Mucosa of gallbladder (tissue), 1 donor: Measurements from ENCODE around the gene UBTF. TPM values are rescaled to one million over a fixed set of nuclear protein-coding genes. Genes with fewer than 3 reads are reported as not detected.
A peak's percentile ranks its signal among the peaks of the same experiment; 100 is the strongest.

Experiments
- DNase-seq: peaks from one replicate; pipeline ENCODE4 v3.0.0-alpha.2; 2020; ENCODE audit warnings: low spot score
- total RNA-seq: library from RNA; stranded (reverse); gene quantifications from one replicate; pipeline ENCODE4 v1.2.1, GENCODE V29; 2021
- donor health status: DM: no; HTN: no; CAD: no.

Gene UBTF
- total RNA-seq, 1 donor from 2014 or later = 95.6 TPM

- DNase-seq = peak; percentile 38
These were observed 20.5 kb downstream of the UBTF start for GRCh38 chr17:44198721-44199552.

DNA sequence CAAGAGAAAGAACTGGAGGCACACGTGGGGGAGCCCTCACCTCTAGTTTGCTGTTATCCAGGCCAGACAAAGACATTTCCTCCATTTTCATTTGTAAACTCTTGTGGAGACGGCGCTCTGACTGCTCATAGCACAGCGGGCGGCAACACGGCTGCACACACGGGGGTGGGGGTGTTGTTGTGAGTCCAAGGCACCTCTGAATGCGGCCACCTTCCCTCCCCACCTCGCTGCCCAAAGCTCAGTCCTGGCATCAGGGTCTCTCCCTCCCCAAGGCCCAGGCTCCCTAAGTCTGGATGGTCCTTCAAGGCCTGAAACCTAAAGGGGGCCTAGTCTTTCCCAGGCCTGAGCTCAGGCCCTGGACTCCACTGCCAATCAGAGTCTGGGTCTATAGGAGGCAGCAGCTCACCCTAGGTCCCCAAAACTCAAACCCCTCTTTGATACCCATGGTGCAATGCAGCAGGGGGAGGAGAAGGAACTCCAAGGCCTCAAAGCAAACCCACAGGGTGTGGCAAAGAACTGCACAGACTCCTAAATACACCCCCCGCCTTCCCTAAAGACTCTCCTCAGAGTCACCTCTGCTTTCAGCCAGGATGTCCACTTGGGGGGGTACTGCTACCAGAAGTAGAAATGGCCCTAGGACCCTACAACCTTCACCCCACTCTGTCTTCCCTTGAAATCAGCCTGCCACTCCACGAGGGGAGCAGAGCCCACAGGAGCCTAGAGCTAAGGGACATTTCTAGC, 21.3 kb downstream of the UBTF start:
- no peak for DNase-seq

DNA sequence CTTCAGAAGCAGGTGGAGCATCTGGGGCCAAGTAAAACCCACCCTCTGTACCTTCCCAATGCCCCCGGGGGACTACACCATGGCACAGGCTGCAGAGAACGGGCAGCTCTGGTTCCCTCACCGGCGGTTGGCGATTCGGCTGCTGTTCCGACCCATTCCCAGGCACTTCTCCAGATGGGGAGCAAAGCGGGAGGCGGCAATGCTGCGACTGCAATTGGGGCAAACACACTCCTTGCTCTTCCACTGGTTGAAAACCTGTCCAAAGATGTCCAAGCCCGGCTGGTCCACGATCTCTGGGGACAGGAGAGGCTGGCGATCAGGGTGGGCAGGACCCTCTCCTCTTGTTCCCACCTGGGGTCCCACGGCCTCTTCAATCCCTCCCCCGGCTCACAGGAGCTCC, 22.4 kb downstream of the UBTF start:
- DNase-seq = no peak

- no peak for DNase-seq
These were observed 26.0 kb downstream of the UBTF start for GRCh38 chr17:44193326-44194084.

GRCh38 chr17:44192750-44193149, 26.7 kb downstream of the UBTF start:
- no peak for DNase-seq

DNA sequence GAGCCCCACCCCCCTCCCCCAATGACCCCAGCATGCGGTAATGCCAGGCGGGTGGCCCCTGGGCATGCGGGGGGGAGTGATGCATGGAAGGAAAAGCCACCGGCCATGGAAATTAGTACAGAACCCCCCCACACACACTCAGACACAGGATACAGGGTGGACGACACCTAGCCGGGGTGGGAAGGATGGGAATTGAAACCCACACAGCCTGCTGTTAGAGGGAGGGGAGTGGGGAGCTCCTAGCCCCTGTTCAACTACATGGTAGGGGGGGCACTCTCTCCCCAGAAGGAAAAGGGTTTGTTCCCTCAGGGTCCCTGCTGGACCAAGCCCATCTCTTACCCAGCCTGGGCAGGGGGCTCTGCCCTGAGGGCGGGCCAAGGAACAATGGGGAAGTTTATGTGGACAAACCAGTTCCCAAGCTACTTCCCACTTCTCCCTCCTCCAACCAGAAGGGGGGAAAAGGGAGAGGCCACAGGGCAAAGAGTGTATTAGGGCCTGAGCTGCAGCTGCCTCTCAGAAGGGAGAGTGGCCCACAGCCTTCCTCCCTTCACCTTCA, 27.5 kb downstream of the UBTF start:
- no peak for DNase-seq

- no peak for DNase-seq
These were observed 28.1 kb downstream of the UBTF start for GRCh38 chr17:44191369-44191768.

- no peak for DNase-seq
These were observed 29.0 kb downstream of the UBTF start for GRCh38 chr17:44190481-44190880.

- no peak for DNase-seq
These were observed 30.7 kb downstream of the UBTF start for GRCh38 chr17:44188576-44189403.

- no peak for DNase-seq
These were observed 32.2 kb downstream of the UBTF start for GRCh38 chr17:44187131-44187899.

GRCh38 chr17:44186307-44187130, 33.0 kb downstream of the UBTF start, which contains the start of gene TMUB2:
Gene TMUB2 (plus strand): TSS chr17:44186972. CDS start chr17:44187709, 737 bp downstream.
- DNase-seq = peak; percentile 99

GRCh38 chr17:44184212-44184810, 35.2 kb downstream of the UBTF start:
- no peak for DNase-seq

DNA sequence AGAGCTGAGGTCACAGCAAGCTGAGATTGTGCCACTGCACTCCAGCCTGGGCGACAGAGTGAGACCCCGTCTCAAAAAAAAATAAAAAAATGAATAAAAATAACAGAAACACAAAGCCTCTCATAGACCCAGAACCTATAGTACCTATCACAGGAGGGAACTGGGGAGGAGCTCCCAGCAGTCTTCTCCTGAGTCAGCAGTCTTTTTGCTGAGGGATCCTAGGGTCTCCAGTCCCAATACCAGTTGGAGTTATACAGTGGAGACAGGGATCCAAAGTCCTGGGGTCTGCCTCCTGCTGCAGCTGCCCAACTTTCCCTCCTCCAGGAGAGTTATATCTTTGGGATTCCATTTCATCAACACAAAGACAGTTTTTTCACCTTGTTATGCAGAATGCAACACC, 36.5 kb downstream of the UBTF start:
- no peak for DNase-seq

- DNase-seq = no peak
These were observed 41.3 kb downstream of the UBTF start for GRCh38 chr17:44178133-44178532.

GRCh38 chr17:44177640-44178039, 41.8 kb downstream of the UBTF start:
- DNase-seq = no peak

DNA sequence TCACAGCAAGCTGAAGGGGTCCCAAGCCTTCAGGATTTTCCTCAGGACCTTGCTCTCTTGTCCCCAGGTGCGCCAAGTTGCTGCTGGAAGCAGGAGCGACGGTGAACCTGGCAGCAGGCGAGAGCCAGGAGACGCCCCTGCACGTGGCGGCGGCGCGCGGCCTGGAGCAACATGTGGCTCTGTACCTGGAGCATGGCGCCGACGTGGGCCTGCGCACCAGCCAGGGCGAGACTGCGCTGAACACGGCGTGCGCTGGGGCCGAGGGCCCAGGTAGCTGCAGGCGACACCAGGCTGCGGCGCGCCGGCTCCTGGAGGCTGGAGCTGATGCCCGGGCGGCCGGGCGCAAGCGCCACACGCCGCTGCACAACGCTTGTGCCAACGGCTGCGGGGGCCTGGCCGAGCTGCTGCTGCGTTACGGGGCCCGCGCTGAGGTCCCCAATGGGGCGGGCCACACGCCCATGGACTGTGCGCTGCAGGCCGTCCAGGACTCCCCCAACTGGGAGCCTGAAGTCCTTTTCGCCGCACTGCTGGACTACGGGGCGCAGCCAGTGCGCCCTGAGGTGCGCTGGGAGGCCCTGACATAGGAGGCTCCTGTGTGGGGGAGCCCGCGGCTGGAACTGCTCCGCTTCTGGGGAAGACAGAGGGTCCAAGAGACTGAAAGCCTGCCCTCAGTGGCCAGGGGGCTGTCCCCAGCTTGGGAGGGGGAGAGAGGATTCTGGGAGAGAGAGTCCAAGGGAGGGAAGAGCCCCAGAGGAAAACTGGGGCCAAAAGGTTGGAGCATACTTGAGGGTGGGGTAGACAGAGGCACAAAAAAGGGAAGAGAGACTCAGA, 42.6 kb downstream of the UBTF start:
- DNase-seq = no peak

GRCh38 chr17:44176257-44176656, 43.2 kb downstream of the UBTF start:
- DNase-seq = no peak

DNA sequence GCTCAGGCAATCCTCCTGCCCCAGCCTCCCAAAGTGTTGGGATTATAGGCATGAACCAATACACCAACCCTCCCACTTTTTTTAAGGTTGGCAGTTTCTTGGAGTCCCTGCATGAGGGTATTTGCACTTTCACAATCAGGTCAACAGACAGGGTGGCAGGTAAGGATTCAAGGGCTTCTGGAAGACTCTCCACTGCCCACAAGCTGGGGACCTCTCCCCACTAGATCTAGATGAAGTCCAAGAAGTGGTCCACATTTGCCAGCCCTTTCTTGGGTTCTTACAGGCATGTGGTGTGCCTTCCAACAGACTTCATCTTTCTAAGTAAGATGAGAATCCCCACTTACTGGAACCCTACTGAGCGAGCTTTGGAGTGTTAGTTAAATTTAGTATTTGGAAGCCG, 45.0 kb downstream of the UBTF start:
- DNase-seq = no peak
